Breast epithelium (tissue), 4 donors: Measurements from ENCODE around the gene LGALSL. TPM values are rescaled to one million over a fixed set of nuclear protein-coding genes. Genes with fewer than 3 reads are reported as not detected.

Source experiments
- DNase-seq, 2 donors: peaks; one replicate each; pipeline ENCODE4 v3.0.0-alpha.2; 2019; ENCODE audit warnings: low spot score in 2 of 2
- H3K27ac ChIP-seq, 2 donors: fragments of 200-600 bp; sonication (generic) in 1 of 2; one replicate each; pipeline ENCODE4 v1.5.1; 2016 to 2019; ENCODE audit warnings: mild to moderate bottlenecking in 1 of 2
- H3K27me3 ChIP-seq, 2 donors: fragments of 200-600 bp; sonication (generic) in 1 of 2; one replicate each; pipeline versions ENCODE4 v1.5.1 to v1.6.0; 2017 to 2019; ENCODE audit warnings: control low read depth in 1 of 2, mild to moderate bottlenecking in 1 of 2
- H3K36me3 ChIP-seq: fragments of 200-600 bp; one replicate; pipeline ENCODE4 v1.5.1; 2019
- H3K4me1 ChIP-seq, 2 donors: fragments of 200-600 bp; sonication (generic); one replicate each; pipeline ENCODE4 v1.5.1; 2016 to 2019; ENCODE audit warnings: control low read depth in 1 of 2
- H3K4me3 ChIP-seq, 3 donors: fragments of 200-600 bp; sonication (generic); 1 replicate in 2 of 3; 2 replicates in 1 of 3; pipeline ENCODE4 v1.5.1; 2016 to 2019; ENCODE audit warnings: mild to moderate bottlenecking in 3 of 3, moderate library complexity in 2 of 3
- H3K9me3 ChIP-seq, 2 donors: fragments of 200-600 bp; sonication (generic) in 1 of 2; one replicate each; pipeline ENCODE4 v1.5.1; 2016 to 2019; ENCODE audit warnings: control low read depth in 1 of 2
- POLR2A ChIP-seq: fragments of 450-650 bp; IDR thresholded peaks from one replicate; pipeline ENCODE4 v1.6.1; 2016; ENCODE audit warnings: antibody characterized with exemption, mild to moderate bottlenecking, moderate library complexity
- POLR2AphosphoS5 ChIP-seq, 3 donors: sonication (generic); formaldehyde crosslinking; IDR thresholded peaks; one replicate each; pipeline ENCODE4 v1.6.1; 2017; ENCODE audit warnings: antibody characterized with exemption in 3 of 3
- intact Hi-C: fragments of 100-400 bp; cut with DNase I; formaldehyde crosslinking; loops from one replicate; pipeline ENCODE4 v1.15.1; 2023; ENCODE audit warnings: low total_unique reads
- total RNA-seq, 3 donors: library from RNA; depleted of rRNA; stranded (reverse); fragments of >200 nt; gene quantifications; one replicate each; pipeline ENCODE4 v1.1.0, GENCODE V29; 2016
- TF ChIP-seq, protein P1 (sequence below), 3 donors: fragments of 450-650 bp; IDR thresholded peaks; one replicate each; pipeline ENCODE4 v1.5.1; 2016 to 2017; ENCODE audit warnings: antibody characterized with exemption in 3 of 3, mild to moderate bottlenecking in 3 of 3, moderate library complexity in 3 of 3

The LGALSL gene
- total RNA-seq, 3 donors from 2014 or later, result 9.4 to 16.7 (median 16.5) TPM

DNA sequence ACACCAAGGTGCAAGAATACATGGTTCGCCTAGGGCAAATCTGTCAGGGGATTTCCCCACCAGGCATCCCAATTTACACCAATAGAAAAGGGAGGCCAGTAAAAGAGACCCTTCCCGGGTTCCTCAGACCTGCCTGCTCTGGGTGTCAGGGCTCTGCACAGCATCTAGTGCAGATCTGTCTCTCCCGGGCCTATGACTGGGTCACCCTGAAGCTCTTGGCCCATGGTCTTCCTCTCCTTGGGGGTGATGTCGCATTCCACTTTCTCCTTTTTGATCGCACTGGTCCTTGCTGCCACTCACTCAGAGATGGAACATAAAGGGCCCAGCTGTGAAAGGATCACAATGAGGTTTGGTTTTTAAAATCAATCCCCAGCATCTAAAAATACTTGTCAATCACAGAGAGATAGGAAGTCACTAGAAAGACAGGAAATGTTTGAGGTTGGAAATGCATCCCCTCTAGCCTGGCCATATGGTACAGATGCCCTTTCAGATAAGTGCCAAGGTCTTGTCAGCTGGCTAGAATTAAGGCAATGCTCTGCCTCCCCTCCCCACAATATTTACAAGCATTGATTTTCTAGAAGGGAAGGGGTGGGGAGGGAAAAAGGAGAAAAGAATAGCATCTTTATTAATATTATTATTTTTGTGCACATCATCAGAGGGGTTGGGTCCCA lies 35.3 kb downstream of the LGALSL start:
- intact Hi-C loops, result loop anchor here (10.0 kb wide), 1 partner anchor 154 kb away; no protein-coding TSS in a partner anchor
- H3K36me3 ChIP-seq, result no peaks in the 10 kb centered on the region
- DNase-seq, result no peak
- H3K4me3 ChIP-seq, result no peak overlapping the region
- no peaks in the 10 kb centered on the region for H3K9me3 ChIP-seq
- no peaks in the 10 kb centered on the region for H3K27me3 ChIP-seq
- H3K27ac ChIP-seq, result no peak overlapping the region
- TF ChIP-seq POLR2A (no peak), POLR2AphosphoS5 (IDR thresholded peaks at IDR 0.05) (no peak)
- TF ChIP-seq, protein P1, sequence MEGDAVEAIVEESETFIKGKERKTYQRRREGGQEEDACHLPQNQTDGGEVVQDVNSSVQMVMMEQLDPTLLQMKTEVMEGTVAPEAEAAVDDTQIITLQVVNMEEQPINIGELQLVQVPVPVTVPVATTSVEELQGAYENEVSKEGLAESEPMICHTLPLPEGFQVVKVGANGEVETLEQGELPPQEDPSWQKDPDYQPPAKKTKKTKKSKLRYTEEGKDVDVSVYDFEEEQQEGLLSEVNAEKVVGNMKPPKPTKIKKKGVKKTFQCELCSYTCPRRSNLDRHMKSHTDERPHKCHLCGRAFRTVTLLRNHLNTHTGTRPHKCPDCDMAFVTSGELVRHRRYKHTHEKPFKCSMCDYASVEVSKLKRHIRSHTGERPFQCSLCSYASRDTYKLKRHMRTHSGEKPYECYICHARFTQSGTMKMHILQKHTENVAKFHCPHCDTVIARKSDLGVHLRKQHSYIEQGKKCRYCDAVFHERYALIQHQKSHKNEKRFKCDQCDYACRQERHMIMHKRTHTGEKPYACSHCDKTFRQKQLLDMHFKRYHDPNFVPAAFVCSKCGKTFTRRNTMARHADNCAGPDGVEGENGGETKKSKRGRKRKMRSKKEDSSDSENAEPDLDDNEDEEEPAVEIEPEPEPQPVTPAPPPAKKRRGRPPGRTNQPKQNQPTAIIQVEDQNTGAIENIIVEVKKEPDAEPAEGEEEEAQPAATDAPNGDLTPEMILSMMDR (IDR thresholded peaks at IDR 0.05), result no peak
- no peaks in the 10 kb centered on the region for H3K4me1 ChIP-seq

DNA sequence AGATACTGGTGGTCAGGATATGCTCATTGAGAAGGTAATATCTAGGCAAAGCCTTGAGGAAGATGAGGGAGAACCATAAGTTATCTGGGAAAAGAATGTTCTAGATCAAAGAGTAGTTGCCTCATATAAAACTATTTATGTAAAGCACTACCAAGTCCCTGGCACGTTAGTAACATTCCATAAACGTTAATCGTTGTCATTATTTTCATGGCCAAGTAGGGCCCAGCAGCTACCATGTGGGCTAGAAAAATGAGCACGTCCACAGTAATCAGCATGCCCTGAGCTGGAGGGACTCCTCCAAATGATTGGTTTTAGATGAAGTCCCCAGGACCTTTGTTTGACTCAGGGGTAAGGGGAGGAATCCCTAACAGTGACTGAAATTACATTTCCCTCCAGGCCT lies 37.5 kb downstream of the LGALSL start:
- intact Hi-C loops, result no loop called here
- no peaks in the 10 kb centered on the region for H3K9me3 ChIP-seq
- no peaks in the 10 kb centered on the region for H3K36me3 ChIP-seq

GRCh38 chr2:64492272-64492671 lies 38.3 kb downstream of the LGALSL start:
- Histone ChIP-seq H3K4me3 (no peak overlapping the region), H3K9me3 (no peaks in the 10 kb centered on the region), H3K27me3 (no peaks in the 10 kb centered on the region), H3K36me3 (no peaks in the 10 kb centered on the region), H3K27ac (no peak overlapping the region), H3K4me1 (no peaks in the 10 kb centered on the region)
- no peak for DNase-seq
- TF ChIP-seq POLR2AphosphoS5 (IDR thresholded peaks at IDR 0.05), result no peak
- TF ChIP-seq, protein P1 (IDR thresholded peaks at IDR 0.05), result no peak
- TF ChIP-seq POLR2A, result no peak
- intact Hi-C loops, result no loop called here

More for the DNA sequence above, 37.5 kb downstream of the LGALSL start:
- DNase-seq, result no peak
- Histone ChIP-seq H3K4me1 (no peaks in the 10 kb centered on the region), H3K4me3 (no peak overlapping the region), H3K27me3 (no peaks in the 10 kb centered on the region), H3K27ac (no peak overlapping the region)
- TF ChIP-seq POLR2AphosphoS5 (IDR thresholded peaks at IDR 0.05) (no peak), POLR2A (no peak)
- TF ChIP-seq, protein P1 (IDR thresholded peaks at IDR 0.05), result no peak

GRCh38 chr2:64492821-64493220 lies 38.9 kb downstream of the LGALSL start:
- TF ChIP-seq POLR2AphosphoS5 (IDR thresholded peaks at IDR 0.05) (no peak), POLR2A (no peak)
- TF ChIP-seq, protein P1 (IDR thresholded peaks at IDR 0.05), result no peak
- H3K9me3 ChIP-seq, result no peaks in the 10 kb centered on the region
- intact Hi-C loops, result no loop called here
- H3K36me3 ChIP-seq, result no peaks in the 10 kb centered on the region
- no peak overlapping the region for H3K4me3 ChIP-seq
- no peaks in the 10 kb centered on the region for H3K4me1 ChIP-seq
- no peak overlapping the region for H3K27ac ChIP-seq
- DNase-seq, result no peak
- H3K27me3 ChIP-seq, result no peaks in the 10 kb centered on the region

DNA sequence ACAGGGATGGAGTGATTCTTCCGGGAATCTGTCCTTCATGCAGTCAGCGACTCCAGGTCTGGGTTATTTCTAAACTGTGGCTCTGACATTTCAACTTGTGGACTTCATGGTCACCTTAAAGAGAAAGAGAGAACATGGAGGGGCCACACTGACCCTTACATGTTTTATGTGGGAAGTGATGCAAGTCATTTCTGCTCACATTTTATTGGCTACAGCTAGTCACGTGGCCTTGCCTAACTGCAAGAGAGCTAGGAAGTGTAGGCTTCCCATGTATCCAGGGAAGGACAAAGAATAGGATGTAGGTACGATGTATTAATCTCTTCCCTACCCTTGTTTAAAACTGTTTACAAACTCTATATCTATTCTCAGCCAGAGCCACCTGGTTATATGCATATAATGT lies 39.8 kb downstream of the LGALSL start:
- intact Hi-C loops, result no loop called here
- no peak for DNase-seq
- TF ChIP-seq POLR2AphosphoS5 (IDR thresholded peaks at IDR 0.05) (no peak), POLR2A (no peak)
- TF ChIP-seq, protein P1 (IDR thresholded peaks at IDR 0.05), result no peak

More for the DNA sequence above, 39.8 kb downstream of the LGALSL start:
- Histone ChIP-seq H3K4me1 (no peaks in the 10 kb centered on the region), H3K27me3 (no peaks in the 10 kb centered on the region), H3K36me3 (no peaks in the 10 kb centered on the region), H3K9me3 (no peaks in the 10 kb centered on the region), H3K27ac (no peak overlapping the region), H3K4me3 (no peak overlapping the region)
